Measurements from ENCODE around the gene EEF2K. TPM values are rescaled to one million over a fixed set of nuclear protein-coding genes. Genes with fewer than 3 reads are reported as not detected.
"Not testable (repeated sequence)": the region's sequence is repeated elsewhere in the genome, so short reads cannot be mapped to it uniquely, and the experiment has no call there.

The EEF2K gene
- total and polyA plus RNA-seq, 5 donors = 15.0 to 38.3 (median 28.8) TPM

- H3K4me1 ChIP-seq (ENCODE audit: control insufficient read depth, insufficient read depth, low read length) = peaks cover 2% of the 10 kb centered on the region
- ATAC-seq (peak; percentile 96 to 97), DNase-seq (peak; percentile 99 to 100 (median 100))
- intact Hi-C loops (cut with DNase I) = loop anchor here (5.0 to 10.0 kb wide), 3 partner anchors 90 to 292 kb away; partner anchors contain the start of genes EEF2K (in 1 of the 4), MOSMO (in 1 of the 4) and PDZD9 (in 1 of the 4)
- H3K27me3 ChIP-seq (ENCODE audit: control insufficient read depth, insufficient read depth) = no peaks in the 10 kb centered on the region
- H3K9me3 ChIP-seq (ENCODE audit: control insufficient read depth, low read length) = no peaks in the 10 kb centered on the region
- H3K27ac ChIP-seq (ENCODE audit: low read length) = peak within 1 kb of the TSS; percentile 33
- H3K4me3 ChIP-seq (ENCODE audit: low read length) = peak within 1 kb of the TSS; percentile 89
- under 1% methylated on average over 76 of the region's 76 CpGs for whole genome bisulfite sequencing
Measured at GRCh38 chr16:22297114-22297870, 91.2 kb downstream of the EEF2K start, which contains the start of gene POLR3E. Gene POLR3E (plus strand): TSS chr16:22297409. CDS start chr16:22302969, 5,560 bp downstream.

- peak; percentile 72 to 77 for ATAC-seq
- intact Hi-C loops (cut with DNase I) = loop anchor here (2.0 to 10.0 kb wide), 4 partner anchors 91 to 293 kb away; partner anchors contain the start of genes EEF2K (in 1 of the 4), MOSMO (in 1 of the 4) and PDZD9 (in 1 of the 4)
- under 1% methylated on average over 39 of the region's 39 CpGs for WGBS
- Histone ChIP-seq H3K27me3 (ENCODE audit: control insufficient read depth, insufficient read depth) (no peaks in the 10 kb centered on the region), H3K27ac (ENCODE audit: low read length) (peak overlapping the region; percentile 33), H3K4me3 (ENCODE audit: low read length) (peak overlapping the region; percentile 50), H3K9me3 (ENCODE audit: control insufficient read depth, low read length) (no peaks in the 10 kb centered on the region), H3K4me1 (ENCODE audit: control insufficient read depth, insufficient read depth, low read length) (peaks cover 2% of the 10 kb centered on the region)
- peak; percentile 62 to 86 (median 85) for DNase-seq
Measured at GRCh38 chr16:22297871-22298733, 92.0 kb downstream of the EEF2K start.

- 93% methylated on average over 1 of the region's 1 CpG for WGBS
- Histone ChIP-seq H3K27ac (ENCODE audit: low read length) (no peak overlapping the region), H3K27me3 (ENCODE audit: control insufficient read depth, insufficient read depth) (no peaks in the 10 kb centered on the region), H3K4me3 (ENCODE audit: low read length) (no peak overlapping the region), H3K9me3 (ENCODE audit: control insufficient read depth, low read length) (no peaks in the 10 kb centered on the region), H3K4me1 (ENCODE audit: control insufficient read depth, insufficient read depth, low read length) (peaks cover 2% of the 10 kb centered on the region)
- DNase-seq = no peak
- ATAC-seq = no peak
- intact Hi-C loops (cut with DNase I) = loop anchor here (2.0 to 10.0 kb wide), 4 partner anchors 92 to 294 kb away; partner anchors contain the start of genes EEF2K (in 1 of the 4), MOSMO (in 1 of the 4) and PDZD9 (in 1 of the 4)
Measured at GRCh38 chr16:22299036-22299435, 93.0 kb downstream of the EEF2K start.

- H3K4me1 ChIP-seq (ENCODE audit: control insufficient read depth, insufficient read depth, low read length) = peaks cover 2% of the 10 kb centered on the region
- no peaks in the 10 kb centered on the region for H3K9me3 ChIP-seq (ENCODE audit: control insufficient read depth, low read length)
- H3K4me3 ChIP-seq (ENCODE audit: low read length) = no peak overlapping the region
- WGBS = 51% methylated on average over 8 of the region's 8 CpGs
- DNase-seq = peak; percentile 60 to 79 (median 76)
- H3K27me3 ChIP-seq (ENCODE audit: control insufficient read depth, insufficient read depth) = no peaks in the 10 kb centered on the region
- H3K27ac ChIP-seq (ENCODE audit: low read length) = no peak overlapping the region
- intact Hi-C loops (cut with DNase I) = no loop called here
- no peak for ATAC-seq
Measured at GRCh38 chr16:22300427-22301071, 94.5 kb downstream of the EEF2K start.

- H3K27me3 ChIP-seq (ENCODE audit: control insufficient read depth, insufficient read depth); H3K9me3 ChIP-seq (ENCODE audit: control insufficient read depth, low read length); DNase-seq; ATAC-seq; H3K4me3 ChIP-seq (ENCODE audit: low read length); H3K4me1 ChIP-seq (ENCODE audit: control insufficient read depth, insufficient read depth, low read length); H3K27ac ChIP-seq (ENCODE audit: low read length); intact Hi-C loops (cut with DNase I): not testable (repeated sequence)
- 94% methylated on average over 7 of the region's 7 CpGs for WGBS
Measured at GRCh38 chr16:22301423-22301822, 95.3 kb downstream of the EEF2K start.

GRCh38 chr16:22302776-22303363 is 96.8 kb downstream of the EEF2K start:
- intact Hi-C loops (cut with DNase I) = no loop called here
- DNase-seq = no peak
- Histone ChIP-seq H3K9me3 (ENCODE audit: control insufficient read depth, low read length) (no peaks in the 10 kb centered on the region), H3K4me1 (ENCODE audit: control insufficient read depth, insufficient read depth, low read length) (peaks cover 2% of the 10 kb centered on the region), H3K4me3 (ENCODE audit: low read length) (no peak overlapping the region), H3K27me3 (ENCODE audit: control insufficient read depth, insufficient read depth) (no peaks in the 10 kb centered on the region), H3K27ac (ENCODE audit: low read length) (no peak overlapping the region)
- no peak for ATAC-seq
- WGBS = 91% methylated on average over 12 of the region's 12 CpGs

GRCh38 chr16:22304411-22304810 is 98.3 kb downstream of the EEF2K start:
- ATAC-seq (no peak), DNase-seq (no peak)
- H3K4me3 ChIP-seq (ENCODE audit: low read length) = no peak overlapping the region
- 94% methylated on average over 4 of the region's 4 CpGs for WGBS
- no peaks in the 10 kb centered on the region for H3K9me3 ChIP-seq (ENCODE audit: control insufficient read depth, low read length)
- H3K4me1 ChIP-seq (ENCODE audit: control insufficient read depth, insufficient read depth, low read length) = peaks cover 2% of the 10 kb centered on the region
- no peaks in the 10 kb centered on the region for H3K27me3 ChIP-seq (ENCODE audit: control insufficient read depth, insufficient read depth)
- intact Hi-C loops (cut with DNase I) = no loop called here
- no peak overlapping the region for H3K27ac ChIP-seq (ENCODE audit: low read length)

GRCh38 chr16:22306788-22307187 is 100.7 kb downstream of the EEF2K start:
- no peak overlapping the region for H3K4me3 ChIP-seq (ENCODE audit: low read length)
- H3K27ac ChIP-seq (ENCODE audit: low read length) = no peak overlapping the region
- H3K27me3 ChIP-seq (ENCODE audit: control insufficient read depth, insufficient read depth) = no peaks in the 10 kb centered on the region
- DNase-seq (no peak), ATAC-seq (no peak)
- intact Hi-C loops (cut with DNase I) = no loop called here
- H3K4me1 ChIP-seq (ENCODE audit: control insufficient read depth, insufficient read depth, low read length) = no peaks in the 10 kb centered on the region
- no peaks in the 10 kb centered on the region for H3K9me3 ChIP-seq (ENCODE audit: control insufficient read depth, low read length)
- 91% methylated on average over 9 of the region's 9 CpGs for WGBS

- ATAC-seq (peak in 1 of 2 donors; percentile 17), DNase-seq (no peak)
- Histone ChIP-seq H3K9me3 (ENCODE audit: control insufficient read depth, low read length) (no peaks in the 10 kb centered on the region), H3K27ac (ENCODE audit: low read length) (no peak overlapping the region), H3K27me3 (ENCODE audit: control insufficient read depth, insufficient read depth) (no peaks in the 10 kb centered on the region), H3K4me3 (ENCODE audit: low read length) (no peak overlapping the region), H3K4me1 (ENCODE audit: control insufficient read depth, insufficient read depth, low read length) (no peaks in the 10 kb centered on the region)
- 94% methylated on average over 10 of the region's 10 CpGs for WGBS
- intact Hi-C loops (cut with DNase I) = no loop called here
Measured at GRCh38 chr16:22307838-22308237, 101.8 kb downstream of the EEF2K start.

GRCh38 chr16:22308824-22309520 is 102.9 kb downstream of the EEF2K start:
- ATAC-seq = no peak
- no peaks in the 10 kb centered on the region for H3K4me1 ChIP-seq (ENCODE audit: control insufficient read depth, insufficient read depth, low read length)
- 96% methylated on average over 24 of the region's 24 CpGs for WGBS

More at GRCh38 chr16:22308824-22309520, 102.9 kb downstream of the EEF2K start:
- Histone ChIP-seq H3K27me3 (ENCODE audit: control insufficient read depth, insufficient read depth) (no peaks in the 10 kb centered on the region), H3K9me3 (ENCODE audit: control insufficient read depth, low read length) (no peaks in the 10 kb centered on the region), H3K4me3 (ENCODE audit: low read length) (no peak overlapping the region), H3K27ac (ENCODE audit: low read length) (no peak overlapping the region)
- intact Hi-C loops (cut with DNase I) = no loop called here
- no peak for DNase-seq

All from right cardiac atrium (tissue), 5 donors.